ENCODE measurements around the gene TTYH2.

GRCh38 chr17:74206332-74206818 lies 7.0 kb upstream of the TTYH2 start:
- TF ChIP-seq CTCF (IDR thresholded peaks at IDR 0.05) (no peak), EZH2 (IDR thresholded peaks at IDR 0.05; ENCODE audit: borderline replicate concordance, insufficient read depth, low read depth, low read length, poor library complexity, severe bottlenecking) (no peak)
